ENCODE measurements around the gene SZT2. TPM values are rescaled to one million over a fixed set of nuclear protein-coding genes. Genes with fewer than 3 reads are reported as not detected.

SZT2 gene
- total RNA-seq, result 12.6 and 19.2 TPM in 2 replicates

GRCh38 chr1:43389326-43390313, at the start of gene SZT2, which contains the start of gene MED8:
Gene SZT2 (plus strand): TSS chr1:43389899. CDS start chr1:43389969, 70 bp downstream.
Gene MED8 (minus strand): TSS chr1:43389800. CDS start chr1:43389764, 36 bp downstream.

GRCh38 chr1:43358746-43359693, 30.7 kb upstream of the SZT2 start, which contains the start of gene CDC20:
Gene CDC20 (plus strand): TSS chr1:43358981. CDS start chr1:43359216, 235 bp downstream.

GRCh38 chr1:43367904-43368645, 21.6 kb upstream of the SZT2 start, which contains the start of gene ELOVL1:
Gene ELOVL1 (minus strand): TSS chr1:43368011. CDS start chr1:43365609, 2,402 bp downstream.

GRCh38 chr1:43453442-43454269, 64.0 kb downstream of the SZT2 start, which contains the start of gene HYI:
Gene HYI (minus strand): TSS chr1:43453931. CDS start chr1:43453793, 138 bp downstream.

Other genes with a start within 250 kb of the SZT2 start
- gene EBNA1BP2, start 217.6 kb upstream of the SZT2 start, total RNA-seq, result 145 and 162 TPM in 2 replicates
- gene CFAP57, start 217.6 kb upstream of the SZT2 start, total RNA-seq, result 0.14 TPM in 1 of 2 replicates, not detected in the other
- gene TMEM125, start 119.9 kb upstream of the SZT2 start, total RNA-seq, result 8.4 and 11.8 TPM in 2 replicates
- gene C1orf210, start 104.3 kb upstream of the SZT2 start, total RNA-seq, result 3.9 and 8.7 TPM in 2 replicates
- not detected in 2 replicates for gene TIE1, start 88.9 kb upstream of the SZT2 start, total RNA-seq
- gene MPL, start 52.1 kb upstream of the SZT2 start, total RNA-seq, result not detected in 2 replicates
- 152 and 191 TPM in 2 replicates for gene CDC20, start 30.9 kb upstream of the SZT2 start, total RNA-seq
- 144 and 188 TPM in 2 replicates for gene ELOVL1, start 21.9 kb upstream of the SZT2 start, total RNA-seq
- gene MED8, start 99 bp upstream of the SZT2 start, total RNA-seq, result 36.0 and 39.4 TPM in 2 replicates
- gene HYI, start 64.0 kb downstream of the SZT2 start, total RNA-seq, result 51.7 and 60.2 TPM in 2 replicates
- 152 and 214 TPM in 2 replicates for gene PTPRF, start 141.0 kb downstream of the SZT2 start, total RNA-seq

Measured in airway epithelial cell (primary cell).